GM21360 (cell line): ENCODE results near the gene SLC25A34.

Experiments
- ATAC-seq: cut with Tn5 transposase; IDR thresholded peaks from one replicate; pipeline ENCODE4 v1.9.1; 2021; ENCODE audit warnings: mild to moderate bottlenecking, moderate library complexity; ENCODE audit not compliant: unreplicated experiment

The SLC25A34 gene

DNA sequence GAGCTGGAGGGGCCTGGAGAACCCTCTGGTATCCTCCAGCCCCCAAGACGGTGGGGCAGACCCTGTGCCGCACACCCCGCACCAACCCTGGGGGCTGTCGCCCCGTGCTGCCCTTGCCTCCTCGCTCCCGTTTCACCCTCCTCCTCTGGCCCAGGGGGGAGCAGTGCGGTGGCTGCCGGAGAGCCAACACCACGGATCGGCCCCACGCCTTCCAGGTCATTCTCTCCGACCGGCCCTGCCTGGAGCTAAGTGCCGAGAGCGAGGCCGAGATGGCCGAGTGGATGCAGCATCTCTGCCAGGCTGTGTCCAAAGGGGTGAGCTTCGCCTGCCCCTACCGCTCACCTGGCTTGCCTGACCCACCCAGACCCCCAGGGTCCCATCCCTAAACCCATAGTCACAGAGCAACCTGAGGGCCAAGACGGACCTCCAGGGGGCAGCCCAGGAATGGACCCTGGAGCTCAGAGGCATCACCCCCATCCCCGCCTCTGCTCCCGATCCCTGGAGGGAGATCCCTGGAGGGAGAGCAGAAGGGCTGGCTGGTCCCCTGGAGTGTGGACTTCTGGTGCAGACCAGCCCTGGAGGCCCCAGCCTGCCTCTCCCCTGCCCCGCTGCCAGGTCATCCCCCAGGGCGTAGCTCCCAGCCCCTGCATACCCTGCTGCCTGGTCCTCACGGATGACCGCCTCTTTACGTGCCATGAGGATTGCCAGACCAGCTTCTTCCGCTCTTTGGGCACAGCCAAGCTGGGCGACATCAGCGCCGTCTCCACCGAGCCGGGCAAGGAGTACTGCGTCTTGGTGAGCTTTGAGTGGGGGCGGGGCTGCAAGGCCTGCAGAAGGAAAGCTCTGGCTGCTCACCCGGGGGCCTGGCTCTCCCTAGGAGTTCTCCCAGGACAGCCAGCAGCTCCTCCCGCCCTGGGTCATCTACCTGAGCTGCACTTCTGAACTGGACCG is 4.0 kb upstream of the SLC25A34 start:
- no peak for ATAC-seq

DNA sequence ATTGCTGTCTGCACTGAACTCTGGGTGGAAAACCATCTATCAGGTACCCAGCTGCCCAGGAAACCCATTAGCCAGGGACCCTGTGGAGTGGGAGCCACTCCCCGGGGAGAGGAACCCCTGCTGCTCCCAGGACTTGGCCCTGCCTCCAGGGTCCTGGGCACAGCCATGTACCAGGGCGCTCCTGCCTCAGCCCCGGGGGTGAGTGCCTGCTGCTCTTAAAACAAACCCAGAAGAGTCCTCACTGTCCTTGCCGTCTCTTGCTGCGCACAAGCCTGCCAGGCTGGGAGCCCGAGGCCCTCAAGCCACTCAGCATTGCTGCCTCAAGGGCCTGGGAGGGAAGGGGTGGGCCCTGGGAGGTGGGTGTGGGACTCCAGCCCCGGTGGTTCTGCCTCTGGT is 3.4 kb upstream of the SLC25A34 start:
- no peak for ATAC-seq

DNA sequence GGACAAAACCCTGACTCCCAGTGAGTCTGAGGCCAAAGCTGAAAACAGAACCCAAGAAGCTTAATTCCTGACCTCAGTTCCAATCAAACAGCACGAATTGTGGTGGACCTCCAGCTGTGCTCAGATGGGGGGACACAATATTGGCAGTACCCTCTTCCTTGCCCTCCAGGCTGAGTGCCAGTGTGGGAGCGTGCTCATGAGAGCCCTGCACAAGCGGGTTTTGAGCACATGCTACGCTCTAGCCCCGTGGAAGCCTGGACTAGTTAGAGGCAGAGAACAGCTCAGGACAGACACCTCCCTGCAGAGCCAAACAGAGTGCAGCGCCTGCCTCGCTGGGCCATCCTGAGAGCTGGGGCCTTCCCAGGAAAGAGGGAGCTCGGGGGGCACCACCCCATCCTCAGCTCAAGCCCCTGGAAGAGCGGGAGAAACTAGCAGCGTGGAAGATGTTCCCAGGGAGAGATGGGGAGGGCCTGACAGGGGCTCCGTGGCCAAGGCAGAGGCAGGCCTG is 2.8 kb upstream of the SLC25A34 start:
- no peak for ATAC-seq

DNA sequence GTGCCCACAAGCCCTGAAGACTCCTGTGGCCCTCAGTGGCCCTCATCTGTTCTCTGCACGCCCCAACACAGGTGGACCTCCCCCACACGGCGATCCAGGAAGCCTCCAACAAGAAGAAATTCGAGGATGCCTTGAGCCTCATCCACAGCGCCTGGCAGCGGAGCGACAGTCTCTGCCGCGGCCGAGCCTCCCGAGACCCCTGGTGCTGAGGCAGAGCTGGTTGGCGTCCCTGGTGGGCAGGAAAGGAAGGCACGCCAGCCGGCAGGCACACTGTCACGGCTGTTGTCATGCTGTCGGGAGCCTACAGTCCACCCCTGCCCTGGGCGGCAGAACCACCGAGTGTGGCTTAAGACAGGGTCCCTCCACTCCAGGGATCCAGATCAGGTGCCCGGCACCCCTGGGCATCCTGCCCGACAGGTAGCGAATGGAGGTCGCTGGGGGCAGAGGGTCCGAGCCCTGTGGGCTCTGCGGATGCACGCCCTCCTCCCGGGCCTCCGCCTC is 2.3 kb upstream of the SLC25A34 start:
- no peak for ATAC-seq

DNA sequence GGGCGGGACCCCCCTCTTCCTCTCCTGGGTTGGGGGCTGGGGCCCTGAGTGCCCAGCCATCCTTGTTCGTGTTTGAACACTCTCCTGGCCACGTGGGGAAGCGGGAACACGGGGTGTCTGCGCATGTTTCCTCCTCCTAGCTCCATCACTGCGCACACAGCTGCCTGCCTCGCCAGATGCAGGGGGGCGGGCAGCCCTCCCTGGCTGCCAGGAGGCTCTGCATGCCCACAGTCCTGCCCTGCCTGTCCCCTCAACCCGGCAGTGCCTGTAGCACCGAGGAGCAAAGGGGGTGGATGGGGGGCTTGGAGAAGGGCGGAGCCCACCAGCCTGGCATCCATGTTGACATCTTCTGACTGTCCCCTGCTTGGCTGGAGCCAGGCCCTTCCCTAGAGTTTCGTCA is 1.8 kb upstream of the SLC25A34 start:
- ATAC-seq = no peak

DNA sequence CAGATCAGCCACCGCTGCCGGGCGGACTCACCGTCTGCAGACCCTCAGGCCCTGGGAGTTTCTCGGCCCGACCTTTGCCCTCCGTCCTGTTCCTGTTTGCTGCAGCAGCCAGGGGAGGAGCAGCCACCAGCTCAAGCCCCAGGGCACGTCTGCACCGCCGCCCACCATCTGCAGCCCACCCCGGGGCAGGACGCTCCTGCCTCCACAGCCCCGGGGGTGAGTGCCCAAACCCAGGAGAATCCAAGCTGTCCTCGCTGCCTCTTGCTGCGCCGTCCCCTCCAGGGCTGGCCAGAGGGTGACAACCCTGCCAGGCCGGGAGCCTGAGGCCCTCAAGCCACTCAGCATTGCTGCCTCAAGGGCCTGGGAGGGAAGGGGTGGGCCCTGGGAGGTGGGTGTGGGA is 1.2 kb upstream of the SLC25A34 start:
- ATAC-seq = no peak

DNA sequence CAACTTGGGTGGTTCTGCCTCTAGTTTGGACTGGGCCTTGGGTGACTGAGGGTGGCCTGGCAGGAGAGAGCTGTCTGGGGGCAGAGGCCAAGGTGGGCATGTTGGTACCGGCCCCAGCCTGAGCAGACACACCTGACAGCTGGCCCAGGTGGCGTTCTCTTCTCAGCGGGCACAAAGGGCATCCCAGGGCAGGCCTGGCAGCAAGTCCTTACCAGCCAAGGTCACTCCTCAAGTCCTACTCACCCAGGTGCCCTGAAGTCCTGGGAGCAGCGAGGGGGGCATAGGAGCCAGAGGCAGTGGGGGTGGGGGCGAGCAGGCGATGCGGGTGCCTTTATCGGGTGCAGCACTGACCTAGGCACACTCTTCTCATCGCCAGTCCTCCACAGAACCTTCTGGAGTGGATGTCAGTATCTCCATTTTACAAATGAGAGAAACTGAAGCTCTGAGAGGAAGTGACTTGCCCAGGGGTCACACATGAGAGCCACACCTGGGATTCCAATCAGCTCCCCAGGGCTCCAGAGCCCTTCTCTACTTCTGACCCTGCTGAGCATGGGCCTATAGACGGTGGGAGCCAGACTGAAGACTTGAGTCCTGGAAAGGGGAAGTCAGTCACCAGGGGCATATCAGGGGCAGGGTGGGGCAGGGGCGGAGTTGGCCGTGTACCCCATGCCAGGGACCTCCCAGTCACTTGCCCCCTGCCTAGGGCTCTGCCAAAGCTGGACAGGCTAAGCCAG is 587 bp upstream of the SLC25A34 start:
- no peak for ATAC-seq

DNA sequence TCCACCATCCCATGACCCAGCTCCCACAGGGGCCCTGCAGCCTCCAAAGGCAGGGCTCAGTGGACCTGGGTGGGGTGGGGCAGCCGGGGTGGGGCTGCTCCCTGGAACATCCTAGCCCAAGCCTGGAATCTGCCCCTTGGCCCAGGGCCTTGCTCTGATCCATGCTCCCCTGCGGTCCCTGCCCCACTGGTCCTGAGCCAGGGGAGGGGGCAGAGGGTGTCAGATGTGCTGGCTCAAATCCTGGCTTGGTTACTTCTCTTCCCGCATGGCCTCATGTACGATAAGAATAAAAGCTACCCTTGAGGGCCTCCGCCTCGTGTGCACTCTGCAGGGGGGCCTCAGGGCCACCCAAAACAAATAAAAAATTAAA is 819 bp downstream of the SLC25A34 start:
- ATAC-seq = no peak

DNA sequence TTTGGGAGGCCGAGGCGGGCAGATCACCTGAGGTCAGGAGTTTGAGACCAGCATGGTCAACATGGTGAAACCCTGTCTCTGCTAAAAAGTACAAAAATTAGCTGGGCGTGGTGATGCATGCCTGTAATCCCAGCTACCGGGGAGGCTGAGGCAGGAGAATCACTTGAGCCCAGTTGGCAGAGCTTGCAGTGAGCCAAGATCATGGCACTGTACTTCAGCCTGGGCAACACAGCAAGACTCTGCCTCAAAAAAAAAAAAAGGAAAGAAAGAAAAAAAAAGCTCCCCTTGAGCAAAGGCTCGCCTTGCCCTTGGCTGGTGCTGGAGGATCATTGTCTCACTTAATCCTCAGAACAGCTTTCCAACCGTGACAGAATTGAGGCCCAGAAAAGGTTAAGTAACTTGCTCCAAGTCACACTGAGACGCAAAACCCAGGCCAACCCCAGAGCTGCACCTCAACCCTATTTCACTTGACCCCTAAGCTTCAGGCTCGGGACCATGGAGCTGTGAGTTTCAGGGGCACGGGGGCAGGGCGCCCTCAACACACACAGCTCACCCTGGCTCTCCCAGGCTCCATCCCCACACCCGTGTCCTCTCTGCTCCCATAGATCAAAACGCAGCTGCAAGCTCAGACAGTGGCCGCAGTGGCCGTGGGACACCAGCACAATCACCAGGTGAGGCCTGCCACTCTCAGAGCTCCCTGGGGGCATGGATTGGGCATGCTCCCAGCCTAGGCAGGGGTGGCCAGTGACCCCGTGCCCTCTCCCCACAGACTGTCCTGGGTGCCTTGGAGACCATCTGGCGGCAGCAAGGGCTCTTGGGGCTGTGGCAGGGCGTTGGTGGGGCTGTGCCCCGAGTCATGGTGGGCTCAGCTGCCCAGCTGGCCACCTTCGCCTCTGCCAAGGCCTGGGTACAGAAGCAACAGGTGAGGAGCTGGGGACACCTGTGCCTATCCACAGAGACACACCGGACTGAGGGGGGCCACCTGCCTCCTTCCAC is 1.6 kb downstream of the SLC25A34 start:
- ATAC-seq = no peak

DNA sequence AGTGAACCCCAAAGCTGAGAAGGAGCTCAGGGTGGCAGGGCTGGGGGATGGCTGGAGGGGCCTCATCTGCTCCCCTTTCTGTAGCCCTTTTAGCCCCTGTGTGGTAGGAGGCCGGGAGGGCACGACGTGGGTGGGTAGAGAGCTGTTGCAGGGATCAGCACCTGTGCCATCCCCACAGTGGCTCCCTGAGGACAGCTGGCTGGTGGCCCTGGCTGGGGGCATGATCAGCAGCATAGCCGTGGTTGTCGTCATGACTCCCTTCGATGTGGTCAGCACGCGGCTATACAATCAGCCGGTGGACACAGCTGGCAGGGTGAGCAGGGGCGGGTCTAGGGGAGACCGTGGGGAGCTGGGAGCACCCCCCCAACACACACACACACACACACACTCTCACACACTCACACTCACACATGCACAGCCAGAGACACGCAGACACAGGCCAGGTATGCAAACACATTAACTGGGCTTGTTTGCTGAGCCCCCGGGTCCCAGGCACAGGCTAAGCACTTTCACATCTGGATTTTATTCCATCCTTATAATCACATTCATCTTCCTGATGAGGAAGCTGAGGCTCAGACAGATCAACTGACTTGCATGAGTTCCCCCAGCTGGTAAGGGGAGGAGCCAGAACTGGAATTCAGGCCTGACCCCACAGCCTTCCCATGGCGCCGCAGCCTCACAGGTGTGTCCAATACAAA is 2.5 kb downstream of the SLC25A34 start:
- no peak for ATAC-seq

DNA sequence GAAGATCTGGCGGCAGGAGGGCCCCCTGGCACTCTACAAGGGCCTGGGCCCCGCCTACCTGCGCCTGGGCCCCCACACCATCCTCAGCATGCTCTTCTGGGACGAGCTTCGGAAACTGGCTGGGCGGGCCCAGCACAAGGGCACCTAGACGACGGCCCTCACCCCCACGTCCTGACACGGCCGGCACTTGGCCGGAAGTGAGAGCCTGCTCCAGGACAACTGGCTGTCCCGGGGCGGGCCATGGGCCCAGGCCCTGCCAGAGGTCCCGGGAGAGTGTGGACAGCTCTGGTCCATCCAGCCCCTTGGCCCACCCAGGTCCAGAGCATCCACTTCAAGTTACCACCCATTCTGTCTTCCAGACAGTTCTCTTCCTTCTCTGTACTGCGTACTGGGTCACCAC is 3.2 kb downstream of the SLC25A34 start:
- ATAC-seq = no peak

DNA sequence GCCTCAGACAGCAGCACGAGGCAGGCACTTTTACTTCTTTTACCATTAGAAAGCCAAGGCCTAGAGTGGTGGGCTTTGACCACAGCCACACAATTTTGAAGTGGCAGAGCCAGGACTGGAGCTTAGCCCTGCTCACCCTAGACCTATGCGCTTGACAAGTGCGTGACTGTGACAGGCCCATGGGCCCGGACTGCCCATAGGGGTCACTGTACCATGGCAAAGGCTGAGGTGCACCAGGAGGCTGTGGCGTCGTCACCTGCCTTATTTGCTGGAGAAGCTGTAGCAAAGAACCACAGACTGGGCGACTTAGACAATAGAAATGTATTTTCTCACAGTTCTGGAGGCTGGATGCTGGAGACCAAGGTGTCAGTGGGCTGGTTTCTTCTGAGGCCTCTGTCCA is 3.7 kb downstream of the SLC25A34 start:
- no peak for ATAC-seq

DNA sequence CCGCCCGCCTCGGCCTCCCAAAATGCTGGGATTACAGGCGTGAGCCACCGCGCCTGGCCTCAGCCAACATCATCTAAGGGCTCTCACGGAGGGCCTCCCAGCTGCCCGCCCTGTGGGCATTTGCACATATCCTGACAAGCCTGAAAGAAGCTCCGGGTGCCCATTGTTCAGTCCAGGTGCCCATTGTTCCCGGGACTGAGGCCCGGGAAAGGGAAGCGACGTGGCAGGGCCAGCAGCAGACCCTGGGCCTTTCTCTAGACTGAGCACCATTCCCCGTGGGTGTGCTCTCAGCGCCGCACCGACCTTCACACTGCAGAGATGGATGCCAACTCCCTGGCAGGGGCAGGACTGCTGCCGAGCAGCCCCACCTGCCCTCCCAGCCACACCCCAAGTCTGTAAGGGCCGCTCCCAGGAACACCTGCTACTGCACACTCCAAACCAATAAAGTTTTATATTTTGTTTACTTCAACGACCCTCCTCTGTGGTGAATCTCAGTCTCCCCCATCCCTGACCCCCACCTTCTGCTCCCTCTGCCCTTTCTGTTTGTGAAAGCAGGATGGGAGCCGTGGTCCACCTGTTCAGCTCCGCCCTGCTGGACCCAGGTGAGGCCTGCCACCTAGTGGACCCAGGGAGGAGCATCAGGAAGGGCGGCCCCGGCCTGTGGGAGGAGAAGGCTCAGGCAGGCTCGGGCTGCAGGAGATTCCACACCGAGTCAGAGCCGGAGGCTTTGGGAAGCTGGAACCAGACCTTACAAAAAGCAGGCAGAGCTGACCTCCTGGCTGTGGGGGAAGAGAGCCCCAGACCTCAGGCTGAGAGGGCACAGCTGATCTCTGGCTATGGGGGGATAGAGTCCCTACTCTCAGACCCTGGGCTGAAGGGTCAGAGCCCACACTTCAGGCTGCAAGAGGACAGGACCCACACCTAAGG is 5.1 kb downstream of the SLC25A34 start:
- no peak for ATAC-seq

DNA sequence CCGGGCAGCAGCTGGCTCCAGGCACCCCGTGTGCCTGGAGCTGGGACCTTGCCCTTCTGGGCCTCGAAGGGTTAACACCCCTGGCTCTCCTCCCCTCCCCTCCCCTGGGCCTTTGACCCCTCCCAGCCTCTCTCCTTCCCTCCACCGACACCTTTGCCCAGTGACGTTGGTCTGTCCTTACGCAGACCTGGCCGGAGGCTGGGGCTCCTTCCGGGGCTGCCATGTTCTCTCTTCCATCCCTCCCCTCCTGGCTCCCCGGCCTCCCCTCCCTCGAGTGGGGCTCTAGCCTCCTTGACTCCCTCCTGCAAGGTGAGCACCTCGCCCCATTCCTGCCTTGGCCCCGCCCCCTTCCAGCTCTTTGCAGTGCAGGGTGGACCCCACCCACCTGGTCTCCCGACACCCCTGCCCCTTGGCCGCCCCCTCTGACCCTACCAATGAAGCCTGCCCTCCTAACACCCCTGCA is 6.3 kb downstream of the SLC25A34 start, which contains the start of gene TMEM82:
Gene TMEM82 (plus strand): TSS at position 161 of the 463 bp plus-strand sequence. CDS start 61 bp downstream, at position 222.
- ATAC-seq = no peak

DNA sequence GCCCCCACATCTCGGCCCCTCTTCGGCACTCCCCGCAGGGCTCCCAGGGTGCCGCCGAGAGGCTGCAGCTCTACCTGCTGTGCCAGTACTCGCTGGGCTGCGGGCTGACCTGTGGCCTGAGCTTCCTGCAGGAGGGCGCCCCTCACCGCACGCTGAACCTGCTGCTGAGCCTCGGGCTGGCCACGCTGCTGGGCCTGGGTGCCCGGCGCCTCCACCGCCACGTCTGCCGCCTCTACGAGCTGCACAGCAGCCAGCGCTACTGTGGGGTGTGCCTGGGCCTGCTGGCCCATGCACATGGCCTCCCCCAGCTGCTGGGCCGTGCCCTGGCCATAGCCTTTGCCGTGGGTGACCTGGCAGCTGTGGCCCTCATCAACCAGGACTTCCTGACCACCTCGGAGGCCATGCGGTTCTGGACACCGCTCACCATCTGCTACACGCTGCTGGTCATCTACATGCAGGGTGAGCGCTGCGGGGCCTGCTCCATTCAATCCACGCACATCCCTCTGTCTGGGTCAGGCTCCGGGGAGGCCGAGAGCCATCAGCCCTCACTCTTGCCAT is 8.1 kb downstream of the SLC25A34 start:
- no peak for ATAC-seq

DNA sequence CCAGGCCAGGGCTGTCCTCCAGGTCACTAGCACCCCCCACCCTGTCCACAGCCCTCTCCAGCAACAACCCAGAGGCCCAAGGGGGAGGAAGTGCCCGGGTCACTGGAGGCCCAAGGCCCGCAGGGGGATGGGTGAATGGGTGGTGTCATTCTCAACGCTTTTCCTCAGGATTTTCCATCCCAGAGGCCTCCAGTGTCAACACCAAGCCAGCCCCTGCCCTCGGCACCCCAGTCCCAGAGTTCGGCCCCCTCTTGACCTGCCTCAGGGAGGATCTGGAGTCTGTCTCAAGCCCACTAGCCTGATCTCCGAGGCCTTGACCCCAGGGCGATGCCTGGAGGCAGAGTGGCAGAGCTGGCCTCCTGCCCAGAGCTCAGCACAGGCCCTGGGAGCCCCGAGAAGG is 11.3 kb downstream of the SLC25A34 start:
- ATAC-seq = no peak

DNA sequence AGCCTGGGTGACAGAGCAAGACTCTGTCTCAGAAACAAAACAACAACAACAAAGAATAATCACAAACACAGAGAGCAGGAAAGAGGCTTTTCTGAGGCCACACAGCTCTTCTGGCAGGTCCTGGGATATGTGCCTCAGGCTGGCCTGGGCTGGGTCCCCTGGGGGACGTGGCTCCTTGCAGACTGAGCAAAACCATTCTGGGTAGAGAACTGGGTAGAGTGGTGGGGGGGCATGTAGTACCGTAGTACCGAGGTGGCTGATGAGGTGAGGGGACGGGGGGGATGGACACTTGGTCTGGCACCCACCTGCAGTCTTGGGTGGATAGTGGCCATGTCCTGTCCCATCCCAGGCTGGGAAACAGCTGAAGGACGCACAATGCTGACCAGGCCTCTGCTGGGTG is 12.2 kb downstream of the SLC25A34 start:
- no peak for ATAC-seq

DNA sequence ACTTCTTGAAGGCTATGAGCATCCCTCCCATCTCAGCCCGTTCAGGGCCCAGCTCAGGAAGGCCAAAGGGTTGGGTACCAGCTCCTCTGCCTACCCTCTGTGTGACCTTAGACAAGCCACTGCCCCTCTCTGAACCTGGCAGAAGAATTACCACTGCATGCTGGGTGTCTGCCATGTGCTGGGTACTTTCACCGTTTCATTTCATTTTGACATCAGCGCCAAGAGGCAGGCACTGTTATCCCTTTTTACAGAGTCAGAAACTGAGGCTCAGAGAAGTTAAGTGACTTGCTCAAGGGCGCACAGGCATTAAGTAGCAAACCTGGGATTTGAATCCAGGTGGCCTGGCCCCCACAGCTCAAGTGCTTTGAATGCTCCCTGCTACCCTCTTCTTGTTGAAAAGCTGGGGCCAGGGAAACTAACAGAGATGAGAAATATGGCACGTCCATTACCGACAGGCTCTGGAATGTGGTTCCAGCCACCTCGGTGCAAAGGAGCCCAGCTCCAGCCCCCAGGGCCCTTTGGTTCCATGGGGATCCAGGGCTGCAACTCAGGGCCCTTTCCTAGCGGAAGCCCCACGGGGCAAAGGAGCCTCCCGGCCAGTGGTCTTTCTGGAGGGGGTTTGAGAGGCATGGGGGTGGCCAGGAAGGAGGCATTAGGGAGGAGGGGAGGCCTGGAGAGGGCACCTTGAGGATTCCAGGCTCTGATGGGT is 12.8 kb downstream of the SLC25A34 start:
- ATAC-seq = no peak
